ENCODE measurements around the gene GOLGA6A.

DNA sequence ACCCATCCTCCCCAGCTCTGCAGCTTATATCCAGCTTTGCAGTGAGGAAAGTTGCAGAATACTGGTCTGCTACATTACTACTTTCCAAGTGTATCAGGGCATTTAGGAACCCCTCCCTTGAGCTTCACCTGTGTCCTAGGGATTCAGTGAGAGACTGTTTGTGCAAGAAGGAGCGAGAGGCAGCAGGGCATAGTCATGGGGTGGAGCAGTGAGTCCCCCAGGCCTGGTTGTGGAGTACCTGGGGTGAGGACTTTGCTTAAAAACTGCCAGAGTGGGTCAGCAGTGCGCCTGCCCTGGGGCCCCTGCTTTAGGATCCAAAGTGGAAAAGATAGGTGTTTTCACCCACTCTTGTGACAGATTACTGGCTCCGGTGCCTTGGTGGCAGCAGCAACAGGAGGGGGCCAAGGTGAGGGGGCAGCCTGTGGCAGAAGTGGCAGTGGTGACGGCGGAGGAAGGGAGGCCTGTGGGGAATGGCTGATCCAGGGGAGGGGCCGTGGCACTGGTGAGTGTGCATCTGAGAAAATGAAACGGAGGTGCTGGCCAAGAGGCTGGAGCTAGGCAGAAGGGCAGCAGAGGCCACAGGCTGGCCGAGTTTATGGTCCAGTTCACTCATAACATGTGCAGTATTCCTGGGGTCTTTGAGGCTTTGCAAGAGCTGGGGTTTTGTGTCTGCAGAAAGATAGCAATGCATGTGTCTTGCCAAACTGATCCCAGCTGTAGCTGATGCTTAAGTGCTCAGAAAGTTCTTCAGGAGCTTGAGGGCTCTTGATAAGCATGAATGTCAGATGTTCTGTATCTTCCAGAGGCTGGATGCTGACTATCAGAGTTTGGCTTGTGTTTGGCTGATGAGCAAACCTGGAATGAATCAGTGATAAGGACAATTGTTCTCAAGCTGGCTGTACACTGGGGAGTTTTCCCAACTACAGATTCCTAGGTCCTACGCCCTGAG is 43.4 kb downstream of the GOLGA6A start:
- TF ChIP-seq EZH2phosphoT487 (IDR thresholded peaks at IDR 0.05; ENCODE audit: borderline replicate concordance, low read length) (no peak), EZH2 (IDR thresholded peaks at IDR 0.05; ENCODE audit: low read length, unreplicated experiment) (no peak)
- TF ChIP-seq, protein P1, sequence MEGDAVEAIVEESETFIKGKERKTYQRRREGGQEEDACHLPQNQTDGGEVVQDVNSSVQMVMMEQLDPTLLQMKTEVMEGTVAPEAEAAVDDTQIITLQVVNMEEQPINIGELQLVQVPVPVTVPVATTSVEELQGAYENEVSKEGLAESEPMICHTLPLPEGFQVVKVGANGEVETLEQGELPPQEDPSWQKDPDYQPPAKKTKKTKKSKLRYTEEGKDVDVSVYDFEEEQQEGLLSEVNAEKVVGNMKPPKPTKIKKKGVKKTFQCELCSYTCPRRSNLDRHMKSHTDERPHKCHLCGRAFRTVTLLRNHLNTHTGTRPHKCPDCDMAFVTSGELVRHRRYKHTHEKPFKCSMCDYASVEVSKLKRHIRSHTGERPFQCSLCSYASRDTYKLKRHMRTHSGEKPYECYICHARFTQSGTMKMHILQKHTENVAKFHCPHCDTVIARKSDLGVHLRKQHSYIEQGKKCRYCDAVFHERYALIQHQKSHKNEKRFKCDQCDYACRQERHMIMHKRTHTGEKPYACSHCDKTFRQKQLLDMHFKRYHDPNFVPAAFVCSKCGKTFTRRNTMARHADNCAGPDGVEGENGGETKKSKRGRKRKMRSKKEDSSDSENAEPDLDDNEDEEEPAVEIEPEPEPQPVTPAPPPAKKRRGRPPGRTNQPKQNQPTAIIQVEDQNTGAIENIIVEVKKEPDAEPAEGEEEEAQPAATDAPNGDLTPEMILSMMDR (conservative IDR thresholded peaks at IDR 0.05; ENCODE audit: low read depth, low read length): no peak
